Heart left ventricle (tissue), 16 donors: ENCODE results near the gene AAK1. TPM values are rescaled to one million over a fixed set of nuclear protein-coding genes. Genes with fewer than 3 reads are reported as not detected.
"Not testable (repeated sequence)": the region's sequence is repeated elsewhere in the genome, so short reads cannot be mapped to it uniquely, and the experiment has no call there.

Experiments
- ATAC-seq, 4 donors: fragments of 200-7000 bp; cut with Tn5 transposase; one replicate each; pipeline ENCODE4 v1.9.1; 2020 to 2022; ENCODE audit warnings: moderate library complexity in 4 of 4, mild to moderate bottlenecking in 3 of 4, moderate number of reproducible peaks in 1 of 4
- DNase-seq, 5 donors: peaks; one replicate each; pipeline ENCODE4 v3.0.0-alpha.2; 2020
- H3K27ac ChIP-seq, 12 donors: fragments of 200-600 bp; sonication (generic) in 4 of 12; one replicate each; pipeline versions ENCODE4 v1.5.0 to v1.8.0; 2016 to 2022; ENCODE audit warnings: mild to moderate bottlenecking in 2 of 12
- H3K27me3 ChIP-seq, 9 donors: fragments of 200-600 bp; sonication (generic) in 2 of 9; one replicate each; pipeline versions ENCODE4 v1.5.1 to v1.8.0; 2016 to 2022; ENCODE audit warnings: mild to moderate bottlenecking in 3 of 9
- H3K36me3 ChIP-seq, 9 donors: fragments of 200-600 bp; sonication (generic) in 2 of 9; one replicate each; pipeline versions ENCODE4 v1.5.0 to v1.8.0; 2018 to 2022; ENCODE audit warnings: mild to moderate bottlenecking in 2 of 9
- H3K4me1 ChIP-seq, 12 donors: fragments of 200-600 bp; sonication (generic) in 4 of 12; one replicate each; pipeline versions ENCODE4 v1.5.0 to v1.8.0; 2016 to 2022; ENCODE audit warnings: mild to moderate bottlenecking in 3 of 12
- H3K4me3 ChIP-seq, 12 donors: fragments of 200-600 bp; sonication (generic) in 4 of 12; one replicate each; pipeline versions ENCODE4 v1.5.0 to v1.8.0; 2017 to 2022; ENCODE audit warnings: mild to moderate bottlenecking in 9 of 12, moderate library complexity in 4 of 12
- H3K9me3 ChIP-seq, 12 donors: fragments of 200-600 bp; sonication (generic) in 4 of 12; one replicate each; pipeline versions ENCODE4 v1.5.0 to v1.8.0; 2016 to 2022; ENCODE audit warnings: mild to moderate bottlenecking in 1 of 12
- POLR2A ChIP-seq, 2 donors: fragments of 450-650 bp; IDR thresholded peaks; one replicate each; pipeline ENCODE4 v1.6.1; 2017; ENCODE audit warnings: antibody characterized with exemption in 2 of 2, mild to moderate bottlenecking in 2 of 2, moderate library complexity in 2 of 2
- WGBS, 4 donors: extraction: QIAGEN DNeasy Blood & Tissue Kit in 2 of 4; methylation state at CpG; one replicate each; pipeline versions ENCODE4 v1.1.5 to v1.1.7; 2013 to 2018; 5-methylcytosine and 5-hydroxymethylcytosine counted together
- intact Hi-C, 10 donors: fragments of 100-400 bp; cut with DNase I; formaldehyde crosslinking; loops; one replicate each; pipeline versions ENCODE4 v1.11.1 to v1.14.2; 2022
- polyA plus RNA-seq, 2 donors: library from polyadenylated mRNA; stranded (reverse); fragments of 200-250 nt; gene quantifications; one replicate each; pipeline ENCODE4 v1.2.3, GENCODE V29; 2013
- total RNA-seq, 9 donors: library from RNA; depleted of rRNA in 2 of 9; stranded (reverse); fragments of >200 nt in 2 of 9; fragmentation: NEBNext Ultra II Directional in 3 of 9; extraction: Animal tissue kit (Norgen Biotek cat#: 25700) in 3 of 9; gene quantifications; one replicate each; pipeline versions ENCODE4 v1.1.0 to v1.2.4, GENCODE V29; 2016 to 2023
- TF ChIP-seq, protein P1 (sequence below), 12 donors: fragments of 200-600 bp; sonication (generic) in 4 of 12; IDR thresholded peaks; one replicate each; pipeline versions ENCODE4 v1.5.0 to v1.8.0; 2018 to 2022; ENCODE audit warnings: antibody characterized with exemption in 12 of 12, mild to moderate bottlenecking in 5 of 12
- donor health status: ischemic (EF 13 %, LVEDD 7.1; RV severe dilation, severe dysfunction).
- donor health status: healthy with polysubstance abuse.
- donor health status: DM: no; HTN: yes; CAD: no.
- donor health status: DM: no; HTN: no; CAD: no.
- donor health status: ischemic (EF 25% LVEDD 6.9; RV normal size, moderate dysfunction).
- donor health status: ischemic (EF 25% LVEDD 5.7; RV mildly dilated, moderate dysfunction).
- donor health status: healthy.
- donor health status: DM: yes; HTN: yes; CAD: no.
- donor health status: ischemic (EF 35%, LVEDD 5.7; RV mildly dilated, moderate dysfunction).
- donor health status: nonischemic (EF 11% LVEDD 7.7; RV severe dilation, severe dysfunction).
- donor health status: DM: yes; HTN: yes; CAD: no.
- donor health status: PGD.
- donor health status: ischemic (EF 29% LVEDD 5.4; RV normal size, mild dysfunction).
- donor health status: nonischemic (EF 23%, LVEDD 6.1; RV moderate dilation, normal function).

AAK1 gene
- total and polyA plus RNA-seq, 11 donors, result 34.4 to 167 (median 122) TPM

GRCh38 chr2:69660637-69661036 is 17.1 kb upstream of the AAK1 start:
- peak overlapping the region in 7 of 12 donors; percentile 5 to 59 (median 37) for H3K27ac ChIP-seq
- no peaks in the 10 kb centered on the region for H3K27me3 ChIP-seq
- no peaks in the 10 kb centered on the region for H3K36me3 ChIP-seq
- ATAC-seq, result no peak
- no peak for DNase-seq
- 46 to 60% (median 59%) methylated on average over 1 of the region's 1 CpG for WGBS, 4 donors
- TF ChIP-seq POLR2A (IDR thresholded peaks at IDR 0.05), result no peak
- TF ChIP-seq, protein P1, sequence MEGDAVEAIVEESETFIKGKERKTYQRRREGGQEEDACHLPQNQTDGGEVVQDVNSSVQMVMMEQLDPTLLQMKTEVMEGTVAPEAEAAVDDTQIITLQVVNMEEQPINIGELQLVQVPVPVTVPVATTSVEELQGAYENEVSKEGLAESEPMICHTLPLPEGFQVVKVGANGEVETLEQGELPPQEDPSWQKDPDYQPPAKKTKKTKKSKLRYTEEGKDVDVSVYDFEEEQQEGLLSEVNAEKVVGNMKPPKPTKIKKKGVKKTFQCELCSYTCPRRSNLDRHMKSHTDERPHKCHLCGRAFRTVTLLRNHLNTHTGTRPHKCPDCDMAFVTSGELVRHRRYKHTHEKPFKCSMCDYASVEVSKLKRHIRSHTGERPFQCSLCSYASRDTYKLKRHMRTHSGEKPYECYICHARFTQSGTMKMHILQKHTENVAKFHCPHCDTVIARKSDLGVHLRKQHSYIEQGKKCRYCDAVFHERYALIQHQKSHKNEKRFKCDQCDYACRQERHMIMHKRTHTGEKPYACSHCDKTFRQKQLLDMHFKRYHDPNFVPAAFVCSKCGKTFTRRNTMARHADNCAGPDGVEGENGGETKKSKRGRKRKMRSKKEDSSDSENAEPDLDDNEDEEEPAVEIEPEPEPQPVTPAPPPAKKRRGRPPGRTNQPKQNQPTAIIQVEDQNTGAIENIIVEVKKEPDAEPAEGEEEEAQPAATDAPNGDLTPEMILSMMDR (IDR thresholded peaks at IDR 0.05), result no peak
- H3K4me3 ChIP-seq, result no peak overlapping the region
- H3K9me3 ChIP-seq, result peaks cover 0 to 12% (median 0%) of the 10 kb centered on the region in 12 donors
- intact Hi-C loops, result loop anchor here in 1 of 10 donors (2.0 to 5.0 kb wide), 2 partner anchors 14 to 52 kb away; no protein-coding TSS in a partner anchor
- peaks cover 0 to 21% (median 7%) of the 10 kb centered on the region in 12 donors for H3K4me1 ChIP-seq

GRCh38 chr2:69659941-69660483 is 16.5 kb upstream of the AAK1 start:
- Histone ChIP-seq H3K4me3 (no peak overlapping the region), H3K27ac (peak overlapping the region in 8 of 12 donors; percentile 5 to 59 (median 40)), H3K27me3 (no peaks in the 10 kb centered on the region), H3K9me3 (peaks cover 0 to 12% (median 0%) of the 10 kb centered on the region in 12 donors), H3K4me1 (peaks cover 0 to 20% (median 7%) of the 10 kb centered on the region in 12 donors), H3K36me3 (no peaks in the 10 kb centered on the region)
- no peak for DNase-seq
- WGBS, 4 donors, result 56 to 65% (median 57%) methylated on average over 2 of the region's 2 CpGs
- intact Hi-C loops, result loop anchor here in 1 of 10 donors (2.0 to 5.0 kb wide), 2 partner anchors 13 to 52 kb away; no protein-coding TSS in a partner anchor
- no peak for TF ChIP-seq POLR2A (IDR thresholded peaks at IDR 0.05)
- TF ChIP-seq, protein P1 (IDR thresholded peaks at IDR 0.05), result no peak
- ATAC-seq, result no peak

DNA sequence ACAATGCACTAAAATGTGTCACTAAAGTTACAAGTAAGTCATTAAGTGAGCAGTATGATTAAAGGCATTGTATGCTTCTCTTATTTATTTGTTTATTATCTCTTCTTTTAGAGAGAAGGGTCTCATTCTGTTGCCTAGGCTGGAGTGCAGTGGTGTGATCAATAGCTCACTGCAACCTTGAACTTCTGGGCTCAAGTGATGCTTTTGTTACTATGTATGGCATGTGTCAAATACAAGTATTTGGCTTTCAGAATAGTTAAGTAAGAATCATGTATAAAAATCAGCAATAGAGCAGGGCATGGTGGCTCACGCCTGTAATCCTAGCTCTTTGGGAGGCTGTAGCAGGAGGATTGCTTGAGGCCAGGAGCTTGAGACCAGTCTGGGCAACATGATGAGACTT is 15.8 kb upstream of the AAK1 start:
- Histone ChIP-seq H3K9me3 (peaks cover 0 to 12% (median 0%) of the 10 kb centered on the region in 12 donors), H3K36me3 (no peaks in the 10 kb centered on the region), H3K27ac (peak overlapping the region in 6 of 12 donors; percentile 32 to 59 (median 42)), H3K4me1 (peaks cover 0 to 16% (median 7%) of the 10 kb centered on the region in 12 donors), H3K27me3 (no peaks in the 10 kb centered on the region), H3K4me3 (no peak overlapping the region)
- TF ChIP-seq POLR2A (IDR thresholded peaks at IDR 0.05), result no peak
- TF ChIP-seq, protein P1 (IDR thresholded peaks at IDR 0.05), result no peak
- DNase-seq, result no peak
- intact Hi-C loops, result no loop called here
- no peak for ATAC-seq
- WGBS, 4 donors, result 85 to 100% (median 97%) methylated on average over 1 of the region's 1 CpG

- H3K9me3 ChIP-seq, result no peaks in the 10 kb centered on the region
- H3K27me3 ChIP-seq, result no peaks in the 10 kb centered on the region
- peaks cover 0 to 4% (median 0%) of the 10 kb centered on the region in 9 donors for H3K36me3 ChIP-seq
- H3K4me1 ChIP-seq, result peaks cover 0 to 33% (median 0%) of the 10 kb centered on the region in 12 donors
- no peak for ATAC-seq
- no peak for TF ChIP-seq POLR2A (IDR thresholded peaks at IDR 0.05)
- TF ChIP-seq, protein P1 (IDR thresholded peaks at IDR 0.05), result no peak
- no peak overlapping the region for H3K4me3 ChIP-seq
- no peak for DNase-seq
- H3K27ac ChIP-seq, result no peak overlapping the region
- WGBS, 4 donors, result 92 to 97% (median 95%) methylated on average over 7 of the region's 7 CpGs
- intact Hi-C loops, result no loop called here
Measured at GRCh38 chr2:69652206-69652605, 8.7 kb upstream of the AAK1 start.

DNA sequence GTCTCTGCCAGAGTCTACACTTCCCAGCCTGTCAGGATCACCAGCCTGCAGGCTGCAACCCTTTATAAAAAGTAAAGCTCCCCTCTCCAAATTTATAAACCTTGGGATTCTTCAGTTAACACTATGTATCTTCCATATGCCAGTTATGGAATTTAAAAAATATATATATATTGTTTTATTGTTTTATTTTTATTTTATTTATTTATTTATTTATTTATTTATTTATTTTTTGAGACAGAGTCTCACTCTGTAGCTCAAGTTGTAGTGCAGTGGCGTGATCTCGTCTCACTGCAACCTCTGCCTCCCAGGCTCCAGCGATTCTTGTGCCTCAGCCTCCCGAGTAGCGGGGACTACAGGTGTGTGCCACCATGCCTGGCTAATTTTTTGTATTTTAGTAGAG is 3.7 kb upstream of the AAK1 start:
- H3K36me3 ChIP-seq, H3K9me3 ChIP-seq, DNase-seq, ATAC-seq, H3K4me3 ChIP-seq, H3K27me3 ChIP-seq: not testable (repeated sequence)
- peak overlapping the region in 1 of 12 donors; percentile 99 for H3K27ac ChIP-seq
- peaks cover 0 to 61% (median 16%) of the 10 kb centered on the region in 12 donors for H3K4me1 ChIP-seq
- 96 to 98% (median 97%) methylated on average over 5 of the region's 5 CpGs for WGBS, 4 donors
- intact Hi-C loops, result loop anchor here in 6 of 10 donors (2.0 to 10.0 kb wide), 4 partner anchors 14 to 68 kb away; no protein-coding TSS in a partner anchor
